Measurements from ENCODE around the gene NPL.

NPL gene

GRCh38 chr1:182809414-182809957 lies 19.9 kb downstream of the NPL start:
- FAIRE-seq (no peak), DNase-seq (ENCODE audit: insufficient read length, low spot score) (no peak)

DNA sequence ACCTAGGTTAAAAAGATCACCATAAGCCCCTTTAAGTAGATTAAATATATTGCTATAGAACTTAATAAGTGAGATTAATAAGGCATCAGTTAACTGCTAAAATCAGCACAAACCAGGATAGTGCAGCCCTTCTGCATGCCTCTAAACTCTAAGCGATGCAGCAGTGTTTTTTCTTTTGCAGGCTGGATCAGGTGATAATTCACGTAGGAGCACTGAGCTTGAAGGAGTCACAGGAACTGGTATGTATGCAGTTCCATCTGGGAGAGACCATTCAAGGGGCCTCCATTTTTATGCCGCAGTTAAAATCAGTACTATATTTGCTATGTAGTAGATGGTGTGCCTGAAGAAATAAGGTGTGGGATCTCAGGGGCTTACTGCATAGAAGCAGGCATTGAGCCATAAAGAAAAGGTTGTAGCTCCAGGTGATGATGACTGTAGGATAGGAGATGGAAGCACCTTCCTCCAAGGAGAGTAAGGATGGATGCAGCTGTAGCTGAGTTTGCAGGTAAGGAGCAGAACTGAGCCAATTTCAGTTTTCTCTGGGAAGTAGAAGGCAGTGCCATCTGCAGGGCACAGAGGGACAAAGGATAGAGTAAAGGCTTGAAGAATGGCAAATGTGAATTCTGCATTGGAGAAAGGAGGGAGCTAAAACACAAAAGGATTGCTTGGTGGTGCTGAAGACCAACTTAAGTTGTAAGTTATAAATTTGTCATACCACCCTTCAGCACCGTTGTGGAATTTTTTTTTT lies 22.6 kb downstream of the NPL start:
- DNase-seq (ENCODE audit: insufficient read length, low spot score) = no peak
- FAIRE-seq = no peak

GRCh38 chr1:182816863-182817262 lies 27.3 kb downstream of the NPL start:
- DNase-seq (ENCODE audit: insufficient read length, low spot score) (no peak), FAIRE-seq (no peak)

GRCh38 chr1:182817802-182818201 lies 28.2 kb downstream of the NPL start:
- no peak for FAIRE-seq
- DNase-seq (ENCODE audit: insufficient read length, low spot score) = no peak

GRCh38 chr1:182823220-182823619 lies 33.6 kb downstream of the NPL start:
- DNase-seq (ENCODE audit: insufficient read length, low spot score) (no peak), FAIRE-seq (no peak)

DNA sequence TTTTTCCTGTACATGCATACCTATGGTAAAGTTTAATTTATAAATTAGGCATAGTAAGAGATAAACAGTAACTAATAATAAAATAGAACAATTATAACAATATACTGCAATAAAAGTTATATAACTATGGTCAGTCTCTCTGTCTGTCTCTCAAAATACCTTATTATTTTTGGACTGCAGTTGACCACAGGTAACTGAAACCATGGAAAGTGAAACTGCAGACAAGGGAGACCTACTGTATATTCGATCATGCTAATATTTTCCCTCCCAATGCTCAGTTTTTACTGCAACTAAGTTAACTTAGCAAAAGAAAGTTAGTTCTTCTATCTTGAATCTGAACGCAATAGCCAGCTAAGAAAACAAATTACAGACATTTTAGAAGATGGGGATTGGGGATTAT lies 37.3 kb downstream of the NPL start:
- DNase-seq (ENCODE audit: insufficient read length, low spot score) (no peak), FAIRE-seq (no peak)

DNA sequence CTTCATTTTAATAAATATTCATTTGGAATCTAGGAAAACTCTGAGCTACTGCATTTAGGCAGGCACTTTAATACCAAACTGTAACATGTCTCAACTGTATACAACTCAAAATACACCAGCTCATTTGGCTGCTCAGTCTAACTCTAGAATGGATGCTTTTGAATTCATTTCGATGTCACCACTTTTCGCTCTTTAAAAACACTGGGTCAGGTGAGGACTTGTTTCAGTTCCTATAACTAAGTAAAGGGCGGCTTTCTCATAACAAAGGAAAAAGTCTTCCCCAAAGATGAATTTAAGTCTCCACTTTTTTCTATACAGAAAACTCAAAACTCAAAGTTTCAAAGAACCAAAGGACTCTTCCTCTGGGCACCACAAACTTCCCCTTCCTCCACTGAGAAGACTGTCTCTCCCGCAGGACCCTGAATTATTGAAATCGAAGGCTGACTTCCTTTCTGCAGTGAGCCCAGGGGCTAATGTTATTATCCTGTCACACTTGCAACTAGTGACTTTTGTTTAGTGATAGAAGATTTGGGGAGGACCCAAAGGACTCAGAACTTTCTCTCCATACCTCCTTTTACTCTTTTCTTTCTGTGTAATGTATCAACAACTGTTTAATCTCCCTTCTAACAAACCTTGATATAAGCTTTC lies 39.8 kb downstream of the NPL start:
- DNase-seq (ENCODE audit: insufficient read length, low spot score) (no peak), FAIRE-seq (no peak)

DNA sequence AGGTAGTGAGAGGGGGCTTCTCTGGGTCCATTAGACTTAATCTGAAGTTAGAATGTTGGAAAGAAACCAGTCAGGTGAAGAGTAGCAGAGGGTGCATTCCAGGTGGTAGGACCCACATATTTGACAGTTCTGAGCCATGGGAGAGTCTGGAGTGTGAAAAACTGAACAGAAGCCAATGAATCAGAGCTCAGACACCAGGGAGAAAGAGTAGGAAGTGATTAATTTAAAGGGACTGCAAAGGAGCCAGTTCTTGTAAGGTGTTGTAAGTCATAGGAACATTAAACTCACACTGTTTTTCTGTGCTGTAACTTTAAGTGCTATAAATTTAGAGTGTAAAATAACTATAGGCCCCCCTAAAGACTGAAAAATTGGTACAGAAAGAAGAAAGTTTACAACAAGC lies 43.7 kb downstream of the NPL start:
- DNase-seq (ENCODE audit: insufficient read length, low spot score) = no peak
- FAIRE-seq = no peak

DNA sequence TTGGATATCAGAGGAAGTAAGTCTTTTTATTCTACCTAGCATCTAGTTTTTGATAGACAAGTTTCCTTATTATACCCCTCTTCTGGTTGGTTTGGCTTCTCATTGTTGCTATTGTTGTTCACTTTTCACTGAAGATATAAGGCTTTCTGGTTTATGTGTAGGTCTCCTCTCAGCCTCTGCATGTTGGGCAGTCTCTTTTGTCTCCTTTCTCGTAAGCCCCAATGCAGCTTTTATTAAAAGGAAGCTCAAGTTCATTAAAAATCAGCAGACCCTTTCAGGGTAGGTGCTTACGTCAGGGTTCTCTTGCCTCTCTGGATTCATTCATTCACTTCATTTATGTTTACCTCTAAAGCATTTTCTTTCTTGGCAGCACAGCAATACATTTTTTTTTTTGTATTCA lies 44.8 kb downstream of the NPL start:
- DNase-seq (ENCODE audit: insufficient read length, low spot score) = no peak
- FAIRE-seq = no peak

- FAIRE-seq (no peak), DNase-seq (ENCODE audit: insufficient read length, low spot score) (no peak)
Observed at GRCh38 chr1:182835806-182836205, 46.2 kb downstream of the NPL start.

DNA sequence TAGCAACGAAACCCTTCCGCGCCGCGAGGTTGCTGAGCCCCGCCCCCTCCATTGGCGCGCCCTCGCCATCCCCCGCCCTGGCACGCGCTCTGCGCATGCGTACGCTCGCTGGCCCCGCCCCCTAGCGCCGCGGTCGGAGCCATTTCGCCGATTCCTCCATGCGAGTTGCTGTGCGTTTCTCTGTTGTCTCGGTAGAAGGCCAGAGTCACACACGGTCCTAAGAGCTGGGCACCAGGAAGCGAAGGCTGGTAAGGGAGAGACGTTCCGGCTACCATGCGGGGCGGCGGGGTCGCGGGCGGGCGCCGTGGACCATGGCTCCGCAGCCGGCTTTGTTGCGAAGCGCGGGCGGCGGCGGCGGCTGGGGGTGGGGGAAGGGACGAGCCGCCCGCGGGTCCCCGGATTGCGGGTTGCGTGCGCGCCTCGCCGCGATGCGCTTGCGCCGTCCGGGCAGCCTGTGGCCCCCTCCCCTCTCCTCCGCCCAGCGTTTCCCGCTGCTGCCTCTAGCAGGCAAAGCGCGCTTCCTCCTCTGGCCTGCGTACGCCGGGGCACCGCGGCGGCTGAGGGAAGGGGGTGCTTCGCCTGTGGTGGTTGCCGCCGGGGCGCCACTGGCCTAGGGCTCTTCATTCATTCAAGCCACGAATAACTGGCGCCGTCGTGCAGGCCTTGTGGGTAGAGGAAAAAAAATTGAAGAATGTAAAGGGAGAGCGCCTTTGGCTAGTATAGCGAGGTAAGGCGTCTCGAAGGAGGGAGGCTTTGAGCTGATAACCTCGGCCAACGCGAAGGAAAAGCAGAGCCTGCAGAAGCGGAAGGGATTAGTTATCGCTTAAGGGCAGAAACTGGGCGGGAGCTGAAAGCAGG lies 49.9 kb downstream of the NPL start, which contains the start of gene DHX9:
TSS of gene DHX9 (plus strand) at position 139 of the 858 bp plus-strand sequence. CDS start 3,220 bp downstream, outside the sequence.
- peak; percentile 93 for DNase-seq (ENCODE audit: insufficient read length, low spot score)
- peak; percentile 97 for FAIRE-seq

DNA sequence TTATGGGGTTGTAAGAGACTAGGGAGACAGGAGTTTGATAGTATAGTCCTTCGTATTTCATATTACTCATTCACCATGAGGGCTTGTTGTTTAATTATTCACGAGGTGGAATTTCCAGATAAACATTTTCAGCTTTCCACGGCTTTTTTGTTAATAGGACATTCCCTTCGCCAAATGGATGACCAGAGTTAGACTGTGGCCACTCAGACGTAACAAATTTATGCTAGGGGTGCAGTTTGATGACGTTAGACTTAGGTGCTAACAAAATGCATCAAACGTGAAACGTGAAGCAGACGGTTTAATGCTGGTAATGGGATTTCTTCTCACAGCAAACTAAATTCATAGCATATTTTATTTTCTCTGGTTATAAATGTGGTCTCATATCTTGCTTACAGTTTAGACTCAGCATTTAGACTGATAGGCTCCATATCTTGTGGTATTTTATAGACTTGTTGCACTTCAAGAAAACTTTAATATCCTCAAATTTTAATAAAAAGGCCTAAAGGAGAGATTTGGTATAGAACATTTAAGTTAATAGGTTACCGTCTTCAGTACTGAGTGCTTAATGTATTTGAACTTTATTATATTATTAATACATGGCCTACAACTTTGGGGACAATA lies 51.9 kb downstream of the NPL start:
- no peak for FAIRE-seq

GRCh38 chr1:182842265-182842664 lies 52.7 kb downstream of the NPL start:
- FAIRE-seq = no peak
- no peak for DNase-seq (ENCODE audit: insufficient read length, low spot score)

More for the DNA sequence above, 51.9 kb downstream of the NPL start:
- peak; percentile 8 for DNase-seq (ENCODE audit: insufficient read length, low spot score)

GRCh38 chr1:182845379-182845778 lies 55.8 kb downstream of the NPL start:
- no peak for FAIRE-seq

GRCh38 chr1:182845894-182846293 lies 56.3 kb downstream of the NPL start:
- FAIRE-seq = no peak
- DNase-seq (ENCODE audit: insufficient read length, low spot score) = no peak

More at GRCh38 chr1:182845379-182845778, 55.8 kb downstream of the NPL start:
- DNase-seq (ENCODE audit: insufficient read length, low spot score) = no peak

GRCh38 chr1:182847105-182847504 lies 57.5 kb downstream of the NPL start:
- FAIRE-seq (no peak), DNase-seq (ENCODE audit: insufficient read length, low spot score) (no peak)

DNA sequence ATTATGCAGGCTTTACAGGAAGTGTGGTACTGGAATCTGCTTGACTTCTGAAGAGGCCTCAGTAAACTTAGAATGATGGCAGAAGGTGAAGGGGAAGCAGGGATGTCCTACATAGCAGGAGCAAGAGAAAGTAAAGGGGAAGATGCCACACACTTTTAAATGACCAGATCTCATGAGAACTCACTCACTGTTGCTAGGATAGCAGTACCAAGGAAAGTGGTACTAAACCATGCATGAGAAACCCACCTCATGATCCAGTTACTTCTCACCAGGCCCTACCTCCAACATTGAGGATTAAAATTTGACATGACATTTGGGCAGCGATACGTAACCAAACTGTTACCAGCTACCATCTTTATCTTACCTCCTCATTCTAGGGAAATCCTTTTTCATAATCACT lies 59.2 kb downstream of the NPL start:
- DNase-seq (ENCODE audit: insufficient read length, low spot score) (no peak), FAIRE-seq (no peak)

DNA sequence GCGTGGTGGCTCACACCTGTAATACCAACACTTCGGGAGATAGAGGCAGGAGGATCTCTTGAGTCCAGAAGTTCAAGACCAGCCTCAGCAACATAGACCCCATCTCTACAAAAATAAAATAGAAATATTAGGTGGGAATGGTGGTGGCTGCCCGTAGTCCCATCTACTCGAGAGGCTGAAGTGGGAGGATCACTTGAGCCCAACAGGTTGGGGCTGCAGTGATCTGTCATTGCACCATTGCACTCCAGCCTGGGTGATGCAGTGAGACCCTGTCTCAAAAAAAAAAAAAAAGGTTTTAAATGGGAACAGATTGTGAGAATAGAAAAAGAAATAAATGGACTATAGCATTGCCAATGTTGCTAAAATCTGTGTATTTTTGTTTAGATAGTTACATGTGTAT lies 60.7 kb downstream of the NPL start:
- FAIRE-seq (no peak), DNase-seq (ENCODE audit: insufficient read length, low spot score) (no peak)

GRCh38 chr1:182851825-182852224 lies 62.3 kb downstream of the NPL start:
- DNase-seq (ENCODE audit: insufficient read length, low spot score) = no peak
- no peak for FAIRE-seq

- DNase-seq (ENCODE audit: insufficient read length, low spot score) = no peak
- no peak for FAIRE-seq
Observed at GRCh38 chr1:182855911-182856310, 66.3 kb downstream of the NPL start.

- DNase-seq (ENCODE audit: insufficient read length, low spot score) (no peak), FAIRE-seq (no peak)
Observed at GRCh38 chr1:182857212-182857611, 67.6 kb downstream of the NPL start.

All from HTR-8/SVneo (cell line).